ENCODE data around the gene PGM2. TPM values are rescaled to one million over a fixed set of nuclear protein-coding genes. Genes with fewer than 3 reads are reported as not detected.
"Not testable (repeated sequence)": the region's sequence is repeated elsewhere in the genome, so short reads cannot be mapped to it uniquely, and the experiment has no call there.

Gene PGM2
- total RNA-seq (1 to 10 TPM; 2.5 to 4.7 (median 4.0) TPM), polyA plus RNA-seq (1 to 10 TPM; 1.1 to 1.8 (median 1.4) TPM)
- long read RNA-seq, donor 1, partial matches to known transcripts, result 0 of 1 reads
- long read RNA-seq, donor 1, other reads (novel, unspliced or antisense), result 0 of 1 reads
- long read RNA-seq, donor 2, partial matches to known transcripts, result 0 of 5 reads
- long read RNA-seq, donor 2, other reads (novel, unspliced or antisense), result 2 of 5 reads

- Histone ChIP-seq H3K27ac (peak within 1 kb of the TSS; percentile 78), H3K4me3 (peak within 1 kb of the TSS; percentile 93), H3K4me1 (peaks cover 12% of the 10 kb centered on the region), H3K9me3 (no peaks in the 10 kb centered on the region), H3K27me3 (ENCODE audit: insufficient read depth in 3 of 3, low read length in 2 of 3) (no peaks in the 10 kb centered on the region), H3K36me3 (ENCODE audit: insufficient read depth in 1 of 2, low read depth in 1 of 2) (peaks cover 0 to 14% of the 10 kb centered on the region in 2 donors)
- peak; percentile 91 to 98 (median 94) for ATAC-seq
- intact Hi-C loops (cut with DNase I), result loop anchor here in 1 of 2 donors (2.0 to 5.0 kb wide), 2 partner anchors 64 to 151 kb away; partner anchors contain the start of gene TBC1D1
- WGBS, 3 donors, result 0 to 1% (median 0%) methylated on average over 54 to 57 of the region's 57 CpGs
- TF ChIP-seq CTCF (IDR thresholded peaks at IDR 0.05), result no peak
- DNase-seq, result peak; percentile 86 to 91
Measured at GRCh38 chr4:37826295-37827029, at the start of gene PGM2. PGM2 (plus strand) TSS chr4:37826686; CDS start chr4:37826733, 47 bp downstream.

- H3K27me3 ChIP-seq (ENCODE audit: insufficient read depth in 3 of 3, low read length in 2 of 3), result no peaks in the 10 kb centered on the region
- no peaks in the 10 kb centered on the region for H3K9me3 ChIP-seq
- H3K4me3 ChIP-seq, result no peak overlapping the region
- H3K27ac ChIP-seq, result no peak overlapping the region
- H3K36me3 ChIP-seq (ENCODE audit: insufficient read depth in 1 of 2, low read depth in 1 of 2), result no peaks in the 10 kb centered on the region
- ATAC-seq, result no peak
- no peaks in the 10 kb centered on the region for H3K4me1 ChIP-seq
- intact Hi-C loops (cut with DNase I), result no loop called here
- DNase-seq, result no peak
- TF ChIP-seq CTCF (IDR thresholded peaks at IDR 0.05), result no peak
Measured at GRCh38 chr4:37779896-37780295, 46.6 kb upstream of the PGM2 start.

- no peak overlapping the region for H3K27ac ChIP-seq
- intact Hi-C loops (cut with DNase I), result no loop called here
- H3K4me3 ChIP-seq, result no peak overlapping the region
- ATAC-seq, result no peak
- no peaks in the 10 kb centered on the region for H3K4me1 ChIP-seq
- H3K27me3 ChIP-seq (ENCODE audit: insufficient read depth in 3 of 3, low read length in 2 of 3), result no peaks in the 10 kb centered on the region
- 48 to 56% (median 51%) methylated on average over 4 of the region's 4 CpGs for WGBS, 3 donors
- H3K36me3 ChIP-seq (ENCODE audit: insufficient read depth in 1 of 2, low read depth in 1 of 2), result no peaks in the 10 kb centered on the region
- no peaks in the 10 kb centered on the region for H3K9me3 ChIP-seq
- DNase-seq, result no peak
- no peak for TF ChIP-seq CTCF (IDR thresholded peaks at IDR 0.05)
Measured at GRCh38 chr4:37780444-37781130, 45.9 kb upstream of the PGM2 start.

DNA sequence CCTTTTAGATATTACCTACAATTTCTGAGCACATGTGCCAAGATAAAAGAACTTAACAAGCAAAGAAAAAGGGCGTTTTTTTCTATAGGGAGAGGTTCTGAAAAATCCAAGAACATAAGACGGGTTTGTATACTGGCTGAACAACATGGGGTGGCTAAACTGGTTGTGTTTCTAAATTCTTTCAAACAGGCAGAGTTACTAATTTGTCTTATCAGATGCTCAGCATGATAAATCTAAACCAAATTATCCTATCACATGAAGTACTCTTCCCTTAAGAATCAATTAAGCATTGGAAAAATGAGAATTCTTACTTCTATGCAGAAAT is 45.4 kb upstream of the PGM2 start:
- Histone ChIP-seq H3K27me3 (ENCODE audit: insufficient read depth in 3 of 3, low read length in 2 of 3) (no peaks in the 10 kb centered on the region), H3K4me1 (no peaks in the 10 kb centered on the region), H3K4me3 (no peak overlapping the region), H3K36me3 (ENCODE audit: insufficient read depth in 1 of 2, low read depth in 1 of 2) (no peaks in the 10 kb centered on the region), H3K9me3 (no peaks in the 10 kb centered on the region), H3K27ac (no peak overlapping the region)
- 79 to 83% (median 81%) methylated on average over 2 of the region's 2 CpGs for WGBS, 3 donors
- no peak for DNase-seq
- no peak for ATAC-seq
- intact Hi-C loops (cut with DNase I), result no loop called here
- no peak for TF ChIP-seq CTCF (IDR thresholded peaks at IDR 0.05)

DNA sequence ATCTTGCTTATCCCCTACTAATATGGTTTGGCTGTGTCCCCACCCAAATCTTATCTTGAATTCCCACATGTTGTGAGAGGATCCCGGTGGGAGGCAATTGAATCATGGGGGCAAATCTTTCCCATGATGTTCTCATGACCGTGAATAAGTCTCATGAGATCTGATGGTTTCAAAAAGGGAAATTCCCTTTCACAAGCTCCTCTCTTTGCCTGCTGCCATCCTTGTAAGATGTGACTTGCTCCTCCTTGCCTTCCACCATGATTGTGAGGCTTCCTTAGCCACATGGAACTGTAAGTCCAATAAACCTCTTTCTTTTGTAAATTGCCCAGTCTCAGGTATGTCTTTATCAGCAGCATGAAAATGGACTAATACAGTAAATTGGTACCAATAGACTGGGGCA is 40.2 kb upstream of the PGM2 start:
- H3K9me3 ChIP-seq; H3K27ac ChIP-seq; H3K27me3 ChIP-seq (ENCODE audit: insufficient read depth in 3 of 3, low read length in 2 of 3); intact Hi-C loops (cut with DNase I); ATAC-seq; H3K4me3 ChIP-seq; H3K4me1 ChIP-seq; DNase-seq; H3K36me3 ChIP-seq (ENCODE audit: insufficient read depth in 1 of 2, low read depth in 1 of 2): not testable (repeated sequence)
- WGBS, 3 donors, result 85 to 90% (median 87%) methylated on average over 2 of the region's 2 CpGs

GRCh38 chr4:37787883-37788460 is 38.5 kb upstream of the PGM2 start:
- H3K36me3 ChIP-seq (ENCODE audit: insufficient read depth in 1 of 2, low read depth in 1 of 2); H3K27me3 ChIP-seq (ENCODE audit: insufficient read depth in 3 of 3, low read length in 2 of 3); H3K9me3 ChIP-seq; H3K4me3 ChIP-seq; DNase-seq; ATAC-seq; H3K27ac ChIP-seq; intact Hi-C loops (cut with DNase I); H3K4me1 ChIP-seq: not testable (repeated sequence)
- WGBS, 3 donors, result 86 to 91% (median 90%) methylated on average over 3 of the region's 3 CpGs

Data from psoas muscle (tissue), 8 donors.